GM12878 (cell line): ENCODE measurements around the gene SRBD1. TPM values are rescaled to one million over a fixed set of nuclear protein-coding genes. Genes with fewer than 3 reads are reported as not detected.

Experiments
- ATAC-seq: fragments of 200-7000 bp; cut with Tn5 transposase; 3 replicates; pipeline ENCODE4 v1.9.1; 2020; ENCODE audit warnings: mild to moderate bottlenecking, moderate library complexity
- BruUV-seq: library from RNA; stranded (reverse); fragments of 400-500 nt; replicated peaks from 2 replicates; lab custom pipeline; 2021; lab: Mats Ljungman, UMichigan
- CTCF ChIA-PET: fragments of 300-600 bp; sonication (Branson Sonifier 250); formaldehyde crosslinking; extraction: SDS; loops from one replicate; lab custom pipeline; 2021; ENCODE audit warnings: inconsistent platforms; lab: Yijun Ruan, JAX
- POLR2A ChIA-PET: fragments of 350-600 bp; formaldehyde crosslinking; extraction: SDS; loops from one replicate; lab custom pipeline; 2021; ENCODE audit warnings: inconsistent platforms; lab: Charles Lee
- RAD21 ChIA-PET: fragments of 300-600 bp; sonication (Branson Sonifier 250); formaldehyde crosslinking; loops from one replicate; lab custom pipeline; 2023; ENCODE audit warnings: antibody characterized with exemption; ENCODE audit not compliant: unreplicated experiment; lab: Charles Lee
- SMC1A ChIA-PET: fragments of 300-600 bp; sonication (Branson Sonifier 250); formaldehyde crosslinking; loops from one replicate; lab custom pipeline; 2023; ENCODE audit not compliant: unreplicated experiment, uncharacterized antibody; lab: Charles Lee
- DNase-seq: peaks from one replicate; pipeline ENCODE4 v3.0.0-alpha.2; 2011; ENCODE audit warnings: low read depth, low spot score
- FAIRE-seq: peaks from 3 replicates; lab custom pipeline; 2011; peaks lifted over from hg19 to GRCh38; lab: Jason Lieb, UNC
- H2AFZ ChIP-seq: 2 replicates; pipeline ENCODE4 v1.6.0; 2011; ENCODE audit warnings: low read depth, low read length, control low read depth; ENCODE audit not compliant: control insufficient read depth
- H3K27ac ChIP-seq: 2 replicates; pipeline ENCODE4 v1.5.1; 2011; ENCODE audit warnings: control low read depth; ENCODE audit not compliant: control insufficient read depth, insufficient read depth
- H3K27me3 ChIP-seq, 2 experiments: replicated peaks in 1 of 2; 2 replicates each; pipeline versions ENCODE4 v1.6.0 to v1.6.1; 2011; ENCODE audit warnings: low read length in 1 of 2; ENCODE audit not compliant: control insufficient read depth in 2 of 2, insufficient read depth in 2 of 2
- H3K36me3 ChIP-seq, 2 experiments: 2 replicates each; pipeline ENCODE4 v1.5.1; 2011; ENCODE audit warnings: low read length in 1 of 2; ENCODE audit not compliant: control insufficient read depth in 2 of 2, insufficient read depth in 2 of 2
- H3K4me1 ChIP-seq: 2 replicates; pipeline ENCODE4 v1.6.1; 2011; ENCODE audit warnings: mild to moderate bottlenecking, low read length, moderate library complexity, mixed read lengths; ENCODE audit not compliant: control insufficient read depth, insufficient read depth
- H3K4me2 ChIP-seq: 2 replicates; pipeline ENCODE4 v1.6.0; 2011; ENCODE audit warnings: control low read depth; ENCODE audit not compliant: control insufficient read depth, insufficient read depth
- H3K4me3 ChIP-seq: fragments of 200-600 bp; sonication (generic); 2 replicates; pipeline ENCODE4 v1.5.1; 2016
- H3K79me2 ChIP-seq: 2 replicates; pipeline ENCODE4 v1.6.0; 2011; ENCODE audit warnings: low read length; ENCODE audit not compliant: control insufficient read depth, insufficient read depth
- H3K9ac ChIP-seq: 2 replicates; pipeline ENCODE4 v1.8.0; 2011; ENCODE audit warnings: low read length, control low read depth, mixed read lengths; ENCODE audit not compliant: control insufficient read depth, insufficient read depth
- H3K9me3 ChIP-seq: replicated peaks from 3 replicates; pipeline ENCODE4 v1.5.1; 2011; ENCODE audit warnings: mild to moderate bottlenecking, low read length; ENCODE audit not compliant: control insufficient read depth, insufficient read depth
- H4K20me1 ChIP-seq: 2 replicates; pipeline ENCODE4 v1.6.0; 2011; ENCODE audit not compliant: control insufficient read depth, insufficient read depth
- CUX1 ChIP-seq: IDR thresholded peaks from 2 replicates; pipeline ENCODE4 v1.6.1; 2012; ENCODE audit warnings: improper control_type of control experiment, low read depth, low read length; ENCODE audit not compliant: insufficient replicate concordance
- HDAC2 ChIP-seq: fragments of 200-600 bp; sonication (generic); IDR thresholded peaks from 2 replicates; pipeline ENCODE4 v1.6.1; 2017
- MTA3 ChIP-seq: IDR thresholded peaks from 2 replicates; pipeline ENCODE4 v1.6.1; 2012; ENCODE audit warnings: low read length, inconsistent platforms, borderline replicate concordance
- PRDM15 ChIP-seq: fragments of 450-650 bp; formaldehyde crosslinking; IDR thresholded peaks from 2 replicates; pipeline ENCODE4 v1.4.0; 2020; ENCODE audit warnings: mild to moderate bottlenecking, moderate library complexity
- RELA ChIP-seq: fragments of 450-650 bp; IDR thresholded peaks from 2 replicates; pipeline ENCODE4 v1.8.0; 2014; ENCODE audit warnings: borderline replicate concordance; ENCODE audit not compliant: partially characterized antibody
- WGBS: methylation state at CpG from one replicate; pipeline ENCODE4 v1.1.6; 2016; ENCODE audit warnings: low lambda C conversion rate; ENCODE audit not compliant: insufficient replicate concordance, insufficient coverage; ENCODE audit errors: missing lambda C conversion rate; 5-methylcytosine and 5-hydroxymethylcytosine counted together
- in situ Hi-C: fragments of 300-500 bp; cut with MboI; formaldehyde crosslinking; loops from 9 replicates; pipeline ENCODE4 v1.14.3; 2018; ENCODE audit warnings: mixed read lengths
- intact Hi-C: fragments of 100-400 bp; cut with micrococcal nuclease; formaldehyde crosslinking; loops from one replicate; pipeline ENCODE4 v1.14.2; 2022; ENCODE audit not compliant: unreplicated experiment
- polyA plus RNA-seq, 11 experiments: library from polyadenylated mRNA; depleted of rRNA in 4 of 11; unstranded in 6 of 11; stranded (reverse) in 5 of 11; fragments of >200 nt; fragmentation: Nextera tagmentation in 4 of 11; fragmentation: Illumina TruSeq in 1 of 11; extraction: Ambion mirVana in 4 of 11; extraction: Trizol in 1 of 11; gene quantifications; 1 replicate in 1 of 11; 2 replicates in 10 of 11; pipeline versions ENCODE4 v1.2.1 to v1.2.3, GENCODE V29; 2011 to 2016; ENCODE audit warnings: inconsistent platforms in 2 of 11, missing spikeins in 2 of 11, low read depth in 1 of 11
- total RNA-seq, 4 experiments: library from RNA; depleted of rRNA in 3 of 4; stranded (reverse); fragments of >200 nt in 3 of 4; fragmentation: Illumina TruSeq in 1 of 4; extraction: Trizol in 1 of 4; gene quantifications; 2 replicates each; pipeline versions ENCODE4 v1.2.1 to v1.2.3, GENCODE V29; 2013 to 2021
- TF ChIP-seq, protein P1 (sequence below): IDR thresholded peaks from 2 replicates; pipeline ENCODE4 v1.6.1; 2011; ENCODE audit warnings: low read depth, low read length, improper control_type of control experiment, borderline replicate concordance
- TF ChIP-seq, protein P2 (sequence below): fragments of 450-650 bp; IDR thresholded peaks from 2 replicates; pipeline ENCODE4 v1.6.1; 2017; ENCODE audit warnings: mild to moderate bottlenecking, moderate library complexity

Gene SRBD1
- total and polyA plus RNA-seq, 10 of the 15 experiments (the other 5 are each of a cell fraction or from before 2014, with no cell fraction given): 9.7 to 33.1 (median 20.1) TPM

DNA sequence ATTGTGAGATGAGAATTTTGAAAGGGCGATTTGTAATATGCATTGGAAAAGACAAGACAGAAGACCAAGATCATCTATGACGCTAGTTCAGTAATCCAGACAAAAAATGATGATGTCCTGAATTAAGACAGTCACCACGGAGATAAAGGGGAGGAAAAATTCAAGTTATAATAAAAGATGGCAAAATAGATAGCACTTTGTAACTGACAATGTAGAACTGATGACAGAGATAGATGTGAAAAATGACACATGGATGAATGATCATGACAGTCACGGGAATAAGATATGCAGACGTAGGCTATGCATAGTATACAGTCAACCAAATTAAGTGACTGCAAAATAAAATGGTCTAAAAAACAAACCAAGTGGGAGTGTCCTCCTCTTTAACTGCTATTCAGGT is 59.2 kb downstream of the SRBD1 start:
- intact Hi-C loops (no loop called here), in situ Hi-C loops (no loop called here)
- Histone ChIP-seq H3K4me1 (no peaks in the 10 kb centered on the region), H3K9me3 (no peaks in the 10 kb centered on the region), H3K27ac (no peak overlapping the region), H3K9ac (no peak overlapping the region), H3K4me3 (no peak overlapping the region), H3K36me3 (peaks cover 0 to 9% of the 10 kb centered on the region in 2 experiments; a peak in 2 of 4 replicates), H3K79me2 (no peaks in the 10 kb centered on the region), H2AFZ (no peak overlapping the region), H3K27me3 (no peaks in the 10 kb centered on the region)
- POLR2A ChIA-PET: no interaction called here
- RAD21 ChIA-PET: no interaction called here
- no TSS peak for BruUV-seq
- ATAC-seq: no peak
- WGBS: 82% methylated on average over 5 of the region's 5 CpGs
- CTCF ChIA-PET: interaction anchor here (0.7 kb wide), 1 partner anchor 1896 kb away, joined by 3 read pairs; no protein-coding TSS in a partner anchor
- no peak for FAIRE-seq
- TF ChIP-seq RELA: no peak
- TF ChIP-seq, protein P1, sequence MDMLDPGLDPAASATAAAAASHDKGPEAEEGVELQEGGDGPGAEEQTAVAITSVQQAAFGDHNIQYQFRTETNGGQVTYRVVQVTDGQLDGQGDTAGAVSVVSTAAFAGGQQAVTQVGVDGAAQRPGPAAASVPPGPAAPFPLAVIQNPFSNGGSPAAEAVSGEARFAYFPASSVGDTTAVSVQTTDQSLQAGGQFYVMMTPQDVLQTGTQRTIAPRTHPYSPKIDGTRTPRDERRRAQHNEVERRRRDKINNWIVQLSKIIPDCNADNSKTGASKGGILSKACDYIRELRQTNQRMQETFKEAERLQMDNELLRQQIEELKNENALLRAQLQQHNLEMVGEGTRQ: no peak
- TF ChIP-seq, protein P2, sequence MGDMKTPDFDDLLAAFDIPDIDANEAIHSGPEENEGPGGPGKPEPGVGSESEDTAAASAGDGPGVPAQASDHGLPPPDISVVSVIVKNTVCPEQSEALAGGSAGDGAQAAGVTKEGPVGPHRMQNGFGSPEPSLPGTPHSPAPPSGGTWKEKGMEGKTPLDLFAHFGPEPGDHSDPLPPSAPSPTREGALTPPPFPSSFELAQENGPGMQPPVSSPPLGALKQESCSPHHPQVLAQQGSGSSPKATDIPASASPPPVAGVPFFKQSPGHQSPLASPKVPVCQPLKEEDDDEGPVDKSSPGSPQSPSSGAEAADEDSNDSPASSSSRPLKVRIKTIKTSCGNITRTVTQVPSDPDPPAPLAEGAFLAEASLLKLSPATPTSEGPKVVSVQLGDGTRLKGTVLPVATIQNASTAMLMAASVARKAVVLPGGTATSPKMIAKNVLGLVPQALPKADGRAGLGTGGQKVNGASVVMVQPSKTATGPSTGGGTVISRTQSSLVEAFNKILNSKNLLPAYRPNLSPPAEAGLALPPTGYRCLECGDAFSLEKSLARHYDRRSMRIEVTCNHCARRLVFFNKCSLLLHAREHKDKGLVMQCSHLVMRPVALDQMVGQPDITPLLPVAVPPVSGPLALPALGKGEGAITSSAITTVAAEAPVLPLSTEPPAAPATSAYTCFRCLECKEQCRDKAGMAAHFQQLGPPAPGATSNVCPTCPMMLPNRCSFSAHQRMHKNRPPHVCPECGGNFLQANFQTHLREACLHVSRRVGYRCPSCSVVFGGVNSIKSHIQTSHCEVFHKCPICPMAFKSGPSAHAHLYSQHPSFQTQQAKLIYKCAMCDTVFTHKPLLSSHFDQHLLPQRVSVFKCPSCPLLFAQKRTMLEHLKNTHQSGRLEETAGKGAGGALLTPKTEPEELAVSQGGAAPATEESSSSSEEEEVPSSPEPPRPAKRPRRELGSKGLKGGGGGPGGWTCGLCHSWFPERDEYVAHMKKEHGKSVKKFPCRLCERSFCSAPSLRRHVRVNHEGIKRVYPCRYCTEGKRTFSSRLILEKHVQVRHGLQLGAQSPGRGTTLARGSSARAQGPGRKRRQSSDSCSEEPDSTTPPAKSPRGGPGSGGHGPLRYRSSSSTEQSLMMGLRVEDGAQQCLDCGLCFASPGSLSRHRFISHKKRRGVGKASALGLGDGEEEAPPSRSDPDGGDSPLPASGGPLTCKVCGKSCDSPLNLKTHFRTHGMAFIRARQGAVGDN: no peak
- TF ChIP-seq PRDM15 (CRISPR knock-in tag): no peak
- no peak for TF ChIP-seq CUX1
- TF ChIP-seq HDAC2: no peak
- no peak for TF ChIP-seq MTA3
- TF ChIP-seq, all 136 proteins: peak for 0
- DNase-seq: no peak
- H3K4me2 ChIP-seq: no peak overlapping the region
- no peaks in the 10 kb centered on the region for H4K20me1 ChIP-seq
- SMC1A ChIA-PET: no interaction called here
